Naive thymus-derived CD8-positive, alpha-beta T cell (primary cell): ENCODE measurements around the gene BUD23. TPM values are rescaled to one million over a fixed set of nuclear protein-coding genes. Genes with fewer than 3 reads are reported as not detected.

Source experiments
- ATAC-seq, 2 donors: fragments of 150-1000 bp; cut with Tn5 transposase in 1 of 2; sonication (Bioruptor Pico), chemical (Tn5 transposase) in 1 of 2; 1 replicate in 1 of 2; 2 replicates in 1 of 2; pipeline ENCODE4 v1.10.0; 2021; ENCODE audit warnings: mild to moderate bottlenecking in 2 of 2, moderate library complexity in 2 of 2
- POLR2A ChIA-PET: fragments of 350-600 bp; sonication (Branson Sonifier 250); formaldehyde crosslinking; loops from one replicate; lab custom pipeline; 2021; ENCODE audit warnings: antibody characterized with exemption; lab: Charles Lee
- DNase-seq, 10 donors: peaks; one replicate each; pipeline versions ENCODE4 v3.0.0 to v3.0.0-alpha.2; 2020 to 2022
- H3K27ac Mint-ChIP-seq, 10 donors: one replicate each; pipeline ENCODE4 v1.8.0; 2020 to 2022; ENCODE audit warnings: mild to moderate bottlenecking in 10 of 10, mixed read lengths in 10 of 10, moderate library complexity in 4 of 10, inconsistent platforms in 1 of 10
- H3K27me3 Mint-ChIP-seq, 5 donors: one replicate each; pipeline ENCODE4 v1.8.0; 2021 to 2022; ENCODE audit warnings: mixed read lengths in 5 of 5
- H3K36me3 Mint-ChIP-seq, 3 donors: one replicate each; pipeline ENCODE4 v1.8.0; 2020 to 2022; ENCODE audit warnings: mixed read lengths in 3 of 3, mild to moderate bottlenecking in 2 of 3, inconsistent platforms in 1 of 3
- H3K4me1 Mint-ChIP-seq, 4 donors: one replicate each; pipeline ENCODE4 v1.8.0; 2021 to 2022; ENCODE audit warnings: mixed read lengths in 4 of 4
- H3K4me3 Mint-ChIP-seq, 10 donors: one replicate each; pipeline ENCODE4 v1.8.0; 2020 to 2022; ENCODE audit warnings: mild to moderate bottlenecking in 10 of 10, mixed read lengths in 10 of 10, moderate library complexity in 6 of 10, inconsistent platforms in 1 of 10
- H3K9me3 Mint-ChIP-seq, 9 donors: one replicate each; pipeline ENCODE4 v1.8.0; 2020 to 2022; ENCODE audit warnings: mixed read lengths in 9 of 9, mild to moderate bottlenecking in 3 of 9, inconsistent platforms in 1 of 9, moderate library complexity in 1 of 9
- microRNA-seq: library from miRNA; unstranded; fragments of <30 nt; microRNA quantifications from one replicate; pipeline ENCODE4 v1.2.0, GENCODE V29; 2022; ENCODE audit warnings: borderline microRNAs expressed
- polyA plus RNA-seq, 3 donors: library from polyadenylated mRNA; unstranded; fragments of 300-500 nt; fragmentation: Illumina TruSeq; gene quantifications; one replicate each; pipeline ENCODE4 v1.2.3, GENCODE V29; 2021
- total RNA-seq, 8 experiments: library from RNA in 2 of 8; stranded (reverse) in 2 of 8; gene quantifications; one replicate each; pipeline ENCODE4 v1.2.3 and lab custom pipeline; 2021 to 2026

BUD23 gene
- total and polyA plus RNA-seq, 5 experiments from 2014 or later = 67.2 to 139 (median 123) TPM

DNA sequence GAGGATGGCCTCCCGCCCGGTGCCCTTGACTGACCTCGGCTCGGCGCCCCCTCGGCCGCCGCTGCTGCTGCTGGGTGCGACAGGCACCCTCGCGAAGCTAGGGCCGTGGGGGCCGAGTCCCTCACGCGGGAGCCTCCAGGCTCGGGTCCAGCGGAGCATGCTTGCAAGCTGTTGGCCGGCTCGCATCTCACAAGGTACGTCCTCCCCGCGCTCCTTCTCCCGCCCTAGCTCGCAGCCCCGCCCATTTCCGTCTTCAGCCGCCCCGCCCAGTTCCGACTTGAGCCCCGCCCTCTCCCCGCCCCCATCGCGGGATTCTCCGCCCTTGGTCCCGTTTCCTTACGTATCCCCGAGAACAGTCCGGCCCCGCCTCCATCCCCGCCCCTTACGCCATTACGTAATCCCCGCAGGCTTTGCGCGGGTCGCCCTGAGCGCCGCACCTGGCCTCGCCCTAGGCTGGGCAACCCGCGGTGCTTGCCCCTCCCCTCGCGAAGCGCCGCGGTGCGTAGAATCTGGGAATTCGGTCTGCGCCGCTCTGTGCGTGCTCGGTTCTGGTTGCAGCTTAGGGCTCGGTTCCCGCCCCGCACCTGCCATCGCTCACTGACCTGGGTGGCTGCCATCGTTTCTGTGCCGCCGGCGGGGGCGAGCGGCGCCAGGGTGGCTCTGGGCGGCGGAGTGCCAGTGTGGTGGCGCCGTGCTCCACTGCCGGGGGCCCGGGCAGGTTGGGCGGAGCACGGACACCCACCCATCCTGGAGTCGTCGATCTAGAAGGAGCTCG, 55.4 kb downstream of the BUD23 start, which contains the start of gene ABHD11:
Gene ABHD11, minus strand, starts transcription at position 191 of the 775 bp plus-strand sequence. Its CDS starts 32 bp downstream, at position 159.
- Mint-ChIP-seq H3K4me3 (peak within 1 kb of the TSS; percentile 88 to 95 (median 92)), H3K27me3 (no peaks in the 10 kb centered on the region), H3K27ac (peak within 1 kb of the TSS; percentile 83 to 98 (median 94)), H3K9me3 (no peaks in the 10 kb centered on the region), H3K4me1 (peaks cover 6 to 23% (median 19%) of the 10 kb centered on the region in 4 donors), H3K36me3 (peaks cover 0 to 5% (median 0%) of the 10 kb centered on the region in 3 donors)
- peak; percentile 95 to 99 (median 98) for DNase-seq
- POLR2A ChIA-PET = interaction anchor here (0.6 to 2.1 kb wide), 9 partner anchors 14 to 217 kb away, joined by 3 to 10 read pairs (median 5); partner anchors contain the start of genes BAZ1B, BCL7B and VPS37D
- peak; percentile 81 to 90 for ATAC-seq

DNA sequence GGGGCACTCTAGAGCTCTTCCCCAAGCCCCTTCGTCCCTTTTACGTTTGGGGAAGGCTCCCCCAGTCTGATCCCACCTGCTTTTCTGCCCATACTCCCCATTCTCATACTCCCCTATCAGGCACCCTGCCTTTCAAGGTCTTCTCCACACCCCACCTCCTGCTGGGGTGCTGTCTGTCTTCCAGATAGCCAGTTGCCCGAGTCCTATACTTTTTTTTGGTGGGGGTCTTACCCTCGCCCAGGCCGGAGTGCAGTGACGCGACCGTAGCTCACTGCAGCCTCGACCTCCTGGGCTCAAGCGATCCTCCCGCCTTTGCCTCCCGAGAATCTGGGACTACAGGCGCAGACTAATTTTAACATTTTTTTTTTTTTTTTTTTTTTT, 56.0 kb downstream of the BUD23 start:
- Mint-ChIP-seq H3K27me3 (no peaks in the 10 kb centered on the region), H3K27ac (peak overlapping the region; percentile 77 to 98 (median 94)), H3K4me1 (peaks cover 6 to 22% (median 19%) of the 10 kb centered on the region in 4 donors), H3K36me3 (peaks cover 0 to 5% (median 0%) of the 10 kb centered on the region in 3 donors), H3K4me3 (peak overlapping the region; percentile 88 to 95 (median 92)), H3K9me3 (no peaks in the 10 kb centered on the region)
- ATAC-seq = peak; percentile 5 to 9
- DNase-seq = no peak
- POLR2A ChIA-PET = interaction anchor here (0.6 to 2.1 kb wide), 8 partner anchors 13 to 182 kb away, joined by 3 to 7 read pairs (median 5); partner anchors contain the start of genes BCL7B and VPS37D

DNA sequence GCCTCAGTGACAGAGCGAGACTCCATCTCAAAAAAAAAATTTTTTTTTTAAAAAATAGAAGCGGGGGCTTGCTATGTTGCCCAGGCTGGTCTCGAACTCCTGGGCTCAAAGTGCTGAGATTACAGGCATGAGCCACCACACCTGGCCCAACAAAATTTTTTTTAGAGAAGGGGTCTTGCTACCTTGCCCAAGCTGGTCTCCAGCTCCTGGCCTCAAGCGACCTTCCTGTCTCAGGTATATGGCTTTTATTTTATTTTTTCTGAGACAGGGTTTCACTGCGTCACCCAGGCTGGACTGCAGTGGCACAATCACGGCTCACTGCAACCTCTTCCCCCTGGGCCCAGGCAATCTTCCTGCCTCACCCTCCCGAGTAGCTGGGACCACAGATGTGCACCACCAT, 56.8 kb downstream of the BUD23 start:
- Mint-ChIP-seq H3K27me3 (no peaks in the 10 kb centered on the region), H3K4me3 (peak overlapping the region in 9 of 10 donors; percentile 36 to 95 (median 42)), H3K27ac (peak overlapping the region in 6 of 10 donors; percentile 15 to 80 (median 56)), H3K36me3 (peaks cover 0 to 5% (median 0%) of the 10 kb centered on the region in 3 donors), H3K4me1 (peaks cover 3 to 15% (median 12%) of the 10 kb centered on the region in 4 donors), H3K9me3 (no peaks in the 10 kb centered on the region)
- POLR2A ChIA-PET = interaction anchor here (0.6 to 0.7 kb wide), 2 partner anchors 13 to 161 kb away, joined by 4 to 5 read pairs; no protein-coding TSS in a partner anchor
- ATAC-seq (no peak), DNase-seq (peak in 1 of 10 donors; percentile 28)

DNA sequence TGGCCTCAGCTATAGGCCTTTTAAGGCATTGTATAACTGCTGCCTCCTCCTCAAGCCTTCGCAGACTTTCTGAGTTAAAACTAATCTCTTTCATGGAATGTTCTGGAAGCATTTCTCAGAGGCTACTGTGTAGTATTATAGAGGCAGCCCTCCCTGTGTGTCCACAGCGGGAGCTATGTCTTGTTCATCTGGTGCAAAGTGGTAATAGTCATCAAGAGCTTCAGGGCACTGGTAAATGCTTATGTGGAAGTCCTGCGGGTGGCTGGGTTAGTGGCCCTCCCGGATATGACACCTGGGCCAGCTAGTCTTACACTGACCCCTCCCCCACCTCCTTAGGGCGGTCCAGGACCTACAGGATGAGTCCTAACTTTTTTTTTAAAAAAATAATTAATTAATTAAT, 57.4 kb downstream of the BUD23 start:
- peak overlapping the region in 3 of 10 donors; percentile 37 to 77 (median 47) for H3K27ac Mint-ChIP-seq
- DNase-seq = peak in 1 of 10 donors; percentile 48
- H3K4me1 Mint-ChIP-seq = peaks cover 3 to 15% (median 12%) of the 10 kb centered on the region in 4 donors
- H3K4me3 Mint-ChIP-seq = peak overlapping the region in 8 of 10 donors; percentile 36 to 95 (median 48)
- no peak for ATAC-seq
- H3K27me3 Mint-ChIP-seq = no peaks in the 10 kb centered on the region
- peaks cover 0 to 5% (median 0%) of the 10 kb centered on the region in 3 donors for H3K36me3 Mint-ChIP-seq
- H3K9me3 Mint-ChIP-seq = no peaks in the 10 kb centered on the region
- POLR2A ChIA-PET = no interaction called here

DNA sequence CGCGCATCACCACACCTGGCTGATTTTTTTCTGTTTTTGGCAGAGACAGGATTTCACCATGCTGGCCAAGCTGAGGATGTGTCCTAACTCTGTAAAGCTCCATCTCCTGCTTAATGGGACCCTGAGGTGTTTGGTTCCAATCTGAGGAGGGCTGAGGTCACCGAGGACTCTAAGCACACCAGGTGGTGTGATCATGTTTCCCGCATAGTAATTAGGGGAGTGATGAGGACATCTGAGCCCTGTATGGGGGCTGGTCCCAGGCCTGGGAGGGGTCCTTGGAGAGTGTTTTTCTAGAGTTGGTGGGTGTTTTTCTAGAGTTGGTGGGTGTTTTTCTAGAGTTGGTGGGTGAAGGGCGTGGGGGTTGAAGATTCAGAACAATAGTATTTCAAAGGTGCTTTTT, 58.2 kb downstream of the BUD23 start:
- Mint-ChIP-seq H3K27ac (peak overlapping the region in 2 of 10 donors; percentile 33 to 61), H3K36me3 (no peaks in the 10 kb centered on the region), H3K27me3 (no peaks in the 10 kb centered on the region), H3K4me1 (peaks cover 3 to 15% (median 12%) of the 10 kb centered on the region in 4 donors), H3K9me3 (no peaks in the 10 kb centered on the region), H3K4me3 (peak overlapping the region in 1 of 10 donors; percentile 20)
- POLR2A ChIA-PET = no interaction called here
- ATAC-seq (no peak), DNase-seq (no peak)

DNA sequence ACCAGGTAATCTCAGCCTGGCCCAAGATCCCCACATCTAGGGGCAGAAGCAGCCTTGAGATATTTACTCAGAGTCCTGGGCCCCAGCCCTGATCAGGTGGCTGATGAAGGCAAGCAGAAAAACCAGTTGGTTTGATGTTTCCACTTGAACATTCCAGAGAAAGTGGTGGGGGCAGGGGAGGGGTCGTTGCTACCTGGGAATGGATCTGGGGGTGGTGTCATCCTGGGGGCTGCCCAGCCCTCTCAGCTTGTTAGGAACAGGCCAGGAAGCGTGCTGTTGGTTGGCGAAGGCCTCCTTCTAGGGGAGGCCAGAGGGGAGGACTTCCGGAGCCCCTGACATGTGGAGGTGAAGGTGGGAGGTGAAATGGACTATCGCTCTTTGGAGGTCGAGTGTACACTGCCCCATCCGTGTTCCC, 58.9 kb downstream of the BUD23 start:
- no peak overlapping the region for H3K27ac Mint-ChIP-seq
- DNase-seq (peak in 1 of 10 donors; percentile 52), ATAC-seq (no peak)
- H3K4me3 Mint-ChIP-seq = no peak overlapping the region
- H3K27me3 Mint-ChIP-seq = no peaks in the 10 kb centered on the region
- H3K9me3 Mint-ChIP-seq = no peaks in the 10 kb centered on the region
- peaks cover 3 to 15% (median 10%) of the 10 kb centered on the region in 4 donors for H3K4me1 Mint-ChIP-seq
- POLR2A ChIA-PET = no interaction called here
- H3K36me3 Mint-ChIP-seq = no peaks in the 10 kb centered on the region

DNA sequence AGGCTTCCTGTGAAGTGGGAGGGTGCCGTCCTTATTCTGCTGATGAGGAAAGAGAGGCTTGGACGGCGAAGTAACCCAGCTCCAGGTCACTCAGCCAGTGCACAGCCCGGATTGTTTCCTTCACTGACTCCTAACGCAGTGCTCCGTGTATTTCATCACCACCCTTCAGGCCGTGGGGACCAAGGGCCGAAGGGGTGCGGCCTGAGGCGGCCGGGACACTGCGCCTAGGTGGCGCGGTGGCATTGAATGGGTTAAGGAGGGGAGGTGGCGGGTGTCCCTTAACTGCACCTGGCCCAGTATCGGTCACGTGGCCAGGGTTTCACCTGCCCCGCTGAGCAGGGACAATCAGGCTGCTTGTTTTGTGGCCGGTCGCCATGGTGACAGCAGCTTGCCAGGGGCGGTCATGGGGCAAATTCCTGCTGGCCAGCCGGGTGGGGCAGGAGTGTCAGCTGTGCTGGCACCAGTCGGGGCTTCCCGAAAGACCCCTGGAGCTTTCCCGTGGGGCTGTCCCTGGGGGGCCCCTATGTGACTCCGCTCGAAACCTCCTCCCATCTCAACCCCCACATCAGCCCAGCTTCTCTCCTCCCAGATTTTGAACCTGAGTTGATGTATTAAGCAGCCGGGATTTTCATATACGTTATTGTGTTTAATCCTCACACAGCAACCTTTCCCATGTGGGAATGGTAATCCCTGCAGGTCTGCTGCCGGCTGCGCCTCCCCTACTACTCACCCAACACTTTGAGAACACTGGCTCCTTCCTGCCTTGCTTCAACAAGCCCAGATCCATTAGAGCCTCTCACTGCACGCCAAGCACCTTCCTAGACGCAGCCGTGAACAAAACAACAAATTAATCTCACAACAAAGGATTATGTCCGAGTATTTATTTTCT, 59.6 kb downstream of the BUD23 start:
- ATAC-seq (no peak), DNase-seq (peak in 1 of 10 donors; percentile 57)
- Mint-ChIP-seq H3K4me3 (no peak overlapping the region), H3K36me3 (no peaks in the 10 kb centered on the region), H3K27me3 (no peaks in the 10 kb centered on the region), H3K27ac (peak overlapping the region in 2 of 10 donors; percentile 1 to 9), H3K9me3 (no peaks in the 10 kb centered on the region), H3K4me1 (peaks cover 2 to 8% (median 5%) of the 10 kb centered on the region in 4 donors)
- POLR2A ChIA-PET = no interaction called here

- H3K9me3 Mint-ChIP-seq = no peaks in the 10 kb centered on the region
- H3K27me3 Mint-ChIP-seq = peaks cover 0 to 20% (median 9%) of the 10 kb centered on the region in 5 donors
- peak overlapping the region in 1 of 10 donors; percentile 22 for H3K27ac Mint-ChIP-seq
- no peak overlapping the region for H3K4me3 Mint-ChIP-seq
- H3K36me3 Mint-ChIP-seq = no peaks in the 10 kb centered on the region
- no peak for ATAC-seq
- peak in 1 of 10 donors; percentile 6 for DNase-seq
- peaks cover 0 to 6% (median 2%) of the 10 kb centered on the region in 4 donors for H3K4me1 Mint-ChIP-seq
- POLR2A ChIA-PET = no interaction called here
Measured at GRCh38 chr7:73746378-73746777, 63.0 kb downstream of the BUD23 start.

Small RNAs within 50 kb of the gene (microRNA-seq; reads per million reads assigned to microRNA genes)
- gene MIR4284 = not detected

Other genes starting within 250 kb of the BUD23 start
- gene FZD9, start 249.8 kb upstream of the BUD23 start, total RNA-seq = under 1 TPM; 0.16 to 0.31 TPM
- gene FZD9, start 249.8 kb upstream of the BUD23 start, polyA plus RNA-seq = under 1 TPM in 2 of 3 donors, not detected in 1; 0.07 to 0.52 TPM
- 10 to 100 TPM; 71.5 to 73.0 TPM for gene BAZ1B, start 161.3 kb upstream of the BUD23 start, total RNA-seq
- 10 to 100 TPM; 12.1 to 27.0 (median 17.0) TPM for gene BAZ1B, start 161.3 kb upstream of the BUD23 start, polyA plus RNA-seq
- 10 to 100 TPM; 59.5 to 64.6 TPM for gene BCL7B, start 125.9 kb upstream of the BUD23 start, total RNA-seq
- 10 to 100 TPM; 76.6 to 96.3 (median 81.8) TPM for gene BCL7B, start 125.9 kb upstream of the BUD23 start, polyA plus RNA-seq
- gene TBL2, start 105.0 kb upstream of the BUD23 start, total RNA-seq = 10 to 100 TPM; 30.4 to 31.2 TPM
- 10 to 100 TPM; 13.4 to 19.6 (median 18.4) TPM for gene TBL2, start 105.0 kb upstream of the BUD23 start, polyA plus RNA-seq
- not detected for gene MLXIPL, start 59.1 kb upstream of the BUD23 start, total RNA-seq
- not detected for gene MLXIPL, start 59.1 kb upstream of the BUD23 start, polyA plus RNA-seq
- gene VPS37D, start 15.8 kb upstream of the BUD23 start, total RNA-seq = 1 to 10 TPM in 1 of 2 experiments, under 1 TPM in 1; 0.63 to 1.0 TPM
- under 1 TPM in 2 of 3 donors, not detected in 1; 0.14 to 0.30 TPM for gene VPS37D, start 15.8 kb upstream of the BUD23 start, polyA plus RNA-seq
- gene DNAJC30, start 144 bp upstream of the BUD23 start, total RNA-seq = 10 to 100 TPM; 22.1 to 23.7 TPM
- 10 to 100 TPM; 10.1 to 13.3 (median 11.9) TPM for gene DNAJC30, start 144 bp upstream of the BUD23 start, polyA plus RNA-seq
- 1 to 10 TPM; 5.7 to 7.8 TPM for gene STX1A, start 36.1 kb downstream of the BUD23 start, total RNA-seq
- 1 to 10 TPM in 2 of 3 donors, under 1 TPM in 1; 0.69 to 2.2 (median 2.1) TPM for gene STX1A, start 36.1 kb downstream of the BUD23 start, polyA plus RNA-seq
- 10 to 100 TPM; 20.7 to 24.9 TPM for gene ABHD11, start 55.2 kb downstream of the BUD23 start, total RNA-seq
- 10 to 100 TPM in 2 of 3 donors, 1 to 10 TPM in 1; 5.4 to 12.3 (median 10.0) TPM for gene ABHD11, start 55.2 kb downstream of the BUD23 start, polyA plus RNA-seq
- gene CLDN3, start 86.7 kb downstream of the BUD23 start, total RNA-seq = not detected
- not detected for gene CLDN3, start 86.7 kb downstream of the BUD23 start, polyA plus RNA-seq
- under 1 TPM in 1 of 2 experiments, not detected in 1; 0.36 TPM for gene CLDN4, start 147.4 kb downstream of the BUD23 start, total RNA-seq
- gene CLDN4, start 147.4 kb downstream of the BUD23 start, polyA plus RNA-seq = under 1 TPM in 1 of 3 donors, not detected in 2; 0.04 TPM
- 1 to 10 TPM; 3.0 to 4.4 TPM for gene METTL27, start 158.9 kb downstream of the BUD23 start, total RNA-seq
- gene METTL27, start 158.9 kb downstream of the BUD23 start, polyA plus RNA-seq = 1 to 10 TPM in 2 of 3 donors, under 1 TPM in 1; 0.52 to 3.2 (median 1.5) TPM
- not detected for gene TMEM270, start 177.6 kb downstream of the BUD23 start, total RNA-seq
- not detected for gene TMEM270, start 177.6 kb downstream of the BUD23 start, polyA plus RNA-seq